ENCODE results near the gene CCDC117.

DNA sequence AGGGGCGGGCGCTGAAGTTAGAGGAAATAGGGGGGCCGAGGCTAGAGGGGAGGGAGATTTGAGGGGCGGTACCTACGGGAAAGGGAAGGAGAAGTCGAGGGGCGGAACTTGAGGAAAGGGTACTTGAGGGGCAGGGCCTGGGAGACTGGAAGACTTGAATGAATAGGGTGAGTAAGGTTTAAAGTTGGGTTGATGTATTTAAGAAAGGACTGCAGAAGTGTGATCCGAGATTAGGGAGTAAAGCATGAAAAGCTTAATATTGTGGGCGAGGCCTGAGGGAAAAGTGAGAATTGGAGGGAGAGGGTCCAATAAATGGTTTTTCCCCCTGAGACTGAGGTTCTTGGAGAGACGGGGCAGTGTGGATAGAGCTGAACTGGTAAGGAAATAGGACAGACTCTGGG lies 29.9 kb upstream of the CCDC117 start:
- TF ChIP-seq CTCF (IDR thresholded peaks at IDR 0.05) (no peak), POLR2AphosphoS5 (IDR thresholded peaks at IDR 0.05) (peak; percentile 37), POLR2A (IDR thresholded peaks at IDR 0.05) (no peak)
